DND-41 (cell line): ENCODE results near the gene HIGD1A.

Source experiments
- ATAC-seq: fragments of 200-7000 bp; cut with Tn5 transposase; 3 replicates; pipeline ENCODE4 v1.9.1; 2021; ENCODE audit warnings: low read depth; ENCODE audit not compliant: insufficient read depth
- DNase-seq: peaks from one replicate; pipeline ENCODE4 v3.0.0-alpha.2; 2020
- H2AFZ ChIP-seq: 2 replicates; pipeline ENCODE4 v1.6.0; 2012; ENCODE audit warnings: low read depth, low read length
- H3K27ac ChIP-seq: 2 replicates; pipeline ENCODE4 v1.5.1; 2012; ENCODE audit warnings: low read length, inconsistent platforms
- H3K27me3 ChIP-seq: fragments of 200-600 bp; sonication (generic); 2 replicates; pipeline ENCODE4 v1.6.0; 2012; ENCODE audit warnings: low read length, mild to moderate bottlenecking, inconsistent platforms; ENCODE audit not compliant: insufficient read depth, poor library complexity
- H3K36me3 ChIP-seq: 2 replicates; pipeline ENCODE4 v1.5.1; 2012; ENCODE audit warnings: low read length, inconsistent platforms; ENCODE audit not compliant: insufficient read depth
- H3K4me1 ChIP-seq: 2 replicates; pipeline ENCODE4 v1.5.1; 2012; ENCODE audit warnings: mild to moderate bottlenecking, low read length; ENCODE audit not compliant: insufficient read depth
- H3K4me2 ChIP-seq: 2 replicates; pipeline ENCODE4 v1.6.0; 2012; ENCODE audit warnings: mild to moderate bottlenecking, moderate library complexity, low read length, inconsistent platforms; ENCODE audit not compliant: insufficient read depth
- H3K4me3 ChIP-seq, 2 experiments: fragments of 200-600 bp in 1 of 2; shearing (Covaris generic) in 1 of 2; 2 replicates each; pipeline ENCODE4 v1.5.1; 2012 to 2016; ENCODE audit warnings: inconsistent platforms in 2 of 2, low read length in 2 of 2, mild to moderate bottlenecking in 2 of 2, low read depth in 1 of 2, moderate library complexity in 1 of 2
- H3K79me2 ChIP-seq: 2 replicates; pipeline ENCODE4 v1.6.0; 2012; ENCODE audit warnings: low read length, inconsistent platforms; ENCODE audit not compliant: insufficient read depth
- H3K9ac ChIP-seq: 2 replicates; pipeline ENCODE4 v1.6.0; 2012; ENCODE audit warnings: low read depth, mild to moderate bottlenecking, inconsistent platforms, low read length, moderate library complexity
- H3K9me3 ChIP-seq: 2 replicates; pipeline ENCODE4 v1.5.1; 2012; ENCODE audit warnings: low read length, moderate library complexity, mild to moderate bottlenecking, inconsistent platforms; ENCODE audit not compliant: insufficient read depth, severe bottlenecking
- H4K20me1 ChIP-seq: 2 replicates; pipeline ENCODE4 v1.6.0; 2012; ENCODE audit warnings: low read length; ENCODE audit not compliant: insufficient read depth
- CTCF ChIP-seq: IDR thresholded peaks from 2 replicates; pipeline ENCODE4 v1.5.1; 2012; ENCODE audit warnings: borderline replicate concordance, low read length, moderate library complexity, mild to moderate bottlenecking; ENCODE audit not compliant: poor library complexity, severe bottlenecking; ENCODE audit errors: extremely low read depth
- EZH2 ChIP-seq: IDR thresholded peaks from 3 replicates; pipeline ENCODE4 v1.6.1; 2012; ENCODE audit warnings: borderline replicate concordance, low read depth, mild to moderate bottlenecking, moderate library complexity, low read length, inconsistent platforms; ENCODE audit not compliant: severe bottlenecking

HIGD1A gene

GRCh38 chr3:42764561-42765295 is 39.6 kb downstream of the HIGD1A start:
- TF ChIP-seq CTCF (no peak), EZH2 (no peak)
- ATAC-seq (no peak), DNase-seq (no peak)

GRCh38 chr3:42764115-42764514 is 40.2 kb downstream of the HIGD1A start:
- Histone ChIP-seq H3K9ac (no peak overlapping the region), H3K79me2 (no peaks in the 10 kb centered on the region), H3K4me2 (no peak overlapping the region), H3K36me3 (no peaks in the 10 kb centered on the region), H3K4me3 (no peak overlapping the region), H3K27me3 (no peaks in the 10 kb centered on the region), H4K20me1 (no peaks in the 10 kb centered on the region), H2AFZ (no peak overlapping the region), H3K9me3 (no peaks in the 10 kb centered on the region), H3K4me1 (no peaks in the 10 kb centered on the region), H3K27ac (no peak overlapping the region)
- DNase-seq (no peak), ATAC-seq (no peak)
- TF ChIP-seq CTCF (no peak), EZH2 (no peak)

More at GRCh38 chr3:42764561-42765295, 39.6 kb downstream of the HIGD1A start:
- Histone ChIP-seq H3K9ac (no peak overlapping the region), H3K4me1 (no peaks in the 10 kb centered on the region), H2AFZ (no peak overlapping the region), H4K20me1 (no peaks in the 10 kb centered on the region), H3K9me3 (no peaks in the 10 kb centered on the region), H3K4me3 (no peak overlapping the region), H3K36me3 (no peaks in the 10 kb centered on the region), H3K27me3 (no peaks in the 10 kb centered on the region), H3K79me2 (no peaks in the 10 kb centered on the region), H3K4me2 (no peak overlapping the region), H3K27ac (no peak overlapping the region)

- Histone ChIP-seq H3K4me2 (no peak overlapping the region), H3K4me3 (no peak overlapping the region), H3K9me3 (no peaks in the 10 kb centered on the region), H3K36me3 (no peaks in the 10 kb centered on the region), H3K79me2 (no peaks in the 10 kb centered on the region), H2AFZ (no peak overlapping the region), H3K4me1 (no peaks in the 10 kb centered on the region), H4K20me1 (no peaks in the 10 kb centered on the region), H3K9ac (no peak overlapping the region), H3K27me3 (no peaks in the 10 kb centered on the region), H3K27ac (no peak overlapping the region)
- TF ChIP-seq EZH2, result no peak
- no peak for TF ChIP-seq CTCF
- ATAC-seq, result no peak
- DNase-seq, result no peak
These were observed 41.3 kb downstream of the HIGD1A start for GRCh38 chr3:42763021-42763420.
